Fibroblast of lung (primary cell): ENCODE results near the gene NECTIN1. TPM values are rescaled to one million over a fixed set of nuclear protein-coding genes. Genes with fewer than 3 reads are reported as not detected.

Source experiments
- DNase-seq, 2 donors: peaks; one replicate each; pipeline versions ENCODE4 v3.0.0 to v3.0.0-alpha.2; 2010; ENCODE audit warnings: low read depth in 2 of 2
- H2AFZ ChIP-seq: 2 replicates; pipeline ENCODE4 v1.5.1; 2012; ENCODE audit warnings: low read length, control low read depth, inconsistent platforms
- H3K27ac ChIP-seq: 2 replicates; pipeline ENCODE4 v1.5.1; 2011; ENCODE audit warnings: low read length, control low read depth; ENCODE audit not compliant: insufficient read depth
- H3K27me3 ChIP-seq: 2 replicates; pipeline ENCODE4 v1.5.1; 2011; ENCODE audit warnings: mild to moderate bottlenecking, low read length; ENCODE audit not compliant: control insufficient read depth, insufficient read depth
- H3K36me3 ChIP-seq: 2 replicates; pipeline ENCODE4 v1.5.1; 2011; ENCODE audit warnings: low read length; ENCODE audit not compliant: control insufficient read depth, insufficient read depth
- H3K4me1 ChIP-seq: 2 replicates; pipeline ENCODE4 v1.5.1; 2011; ENCODE audit warnings: low read length; ENCODE audit not compliant: control insufficient read depth, insufficient read depth; ENCODE audit errors: extremely low read depth
- H3K4me2 ChIP-seq: 2 replicates; pipeline ENCODE4 v1.5.1; 2011; ENCODE audit warnings: low read length, control low read depth; ENCODE audit not compliant: insufficient read depth; ENCODE audit errors: extremely low read depth
- H3K4me3 ChIP-seq, 4 experiments: fragments of 200-600 bp in 1 of 4; sonication (generic) in 1 of 4; replicated peaks in 1 of 4; 2 replicates each; pipeline ENCODE4 v1.5.1; 2011 to 2016; ENCODE audit warnings: low read length in 4 of 4, low read depth in 3 of 4, mild to moderate bottlenecking in 3 of 4, control low read depth in 2 of 4, inconsistent platforms in 1 of 4, mixed read lengths in 1 of 4; ENCODE audit not compliant: insufficient read depth in 1 of 4; ENCODE audit errors: control extremely low read depth in 1 of 4
- H3K79me2 ChIP-seq: 2 replicates; pipeline ENCODE4 v1.5.1; 2012; ENCODE audit warnings: mild to moderate bottlenecking, low read length, inconsistent platforms; ENCODE audit not compliant: control insufficient read depth, insufficient read depth
- H3K9ac ChIP-seq: 2 replicates; pipeline ENCODE4 v1.5.1; 2011; ENCODE audit warnings: mild to moderate bottlenecking, low read length, control low read depth; ENCODE audit not compliant: insufficient read depth
- H3K9me3 ChIP-seq: 2 replicates; pipeline ENCODE4 v1.5.1; 2012; ENCODE audit warnings: low read depth, low read length; ENCODE audit not compliant: control insufficient read depth, insufficient read depth
- H4K20me1 ChIP-seq: 2 replicates; pipeline ENCODE4 v1.5.1; 2011; ENCODE audit warnings: low read length; ENCODE audit not compliant: control insufficient read depth, insufficient read depth; ENCODE audit errors: extremely low read depth
- EZH2 ChIP-seq: IDR thresholded peaks from 2 replicates; pipeline ENCODE4 v1.5.1; 2012; ENCODE audit warnings: low read length, control low read depth, mild to moderate bottlenecking; ENCODE audit errors: missing control alignments
- polyA plus RNA-seq, 2 donors: library from polyadenylated mRNA; depleted of rRNA in 1 of 2; stranded (reverse) in 1 of 2; unstranded in 1 of 2; fragments of >200 nt; gene quantifications; 2 replicates each; pipeline ENCODE4 v1.2.1, GENCODE V29; 2011 to 2012; ENCODE audit warnings: missing spikeins in 1 of 2
- total RNA-seq: library from RNA; depleted of rRNA; stranded (reverse); fragments of >200 nt; gene quantifications from 2 replicates; pipeline ENCODE4 v1.2.1, GENCODE V29; 2014
- TF ChIP-seq, protein P1 (sequence below), 2 donors: IDR thresholded peaks in 1 of 2; conservative IDR thresholded peaks in 1 of 2; 1 replicate in 1 of 2; 2 replicates in 1 of 2; pipeline ENCODE4 v1.5.1; 2011 to 2012; ENCODE audit warnings: low read length in 2 of 2, control low read depth in 1 of 2, inconsistent platforms in 1 of 2, low read depth in 1 of 2, mild to moderate bottlenecking in 1 of 2

The NECTIN1 gene
- total and polyA plus RNA-seq, 2 donors (not counting 1 experiment from before 2014, with no cell fraction given) = 2.0 to 2.8 TPM

DNA sequence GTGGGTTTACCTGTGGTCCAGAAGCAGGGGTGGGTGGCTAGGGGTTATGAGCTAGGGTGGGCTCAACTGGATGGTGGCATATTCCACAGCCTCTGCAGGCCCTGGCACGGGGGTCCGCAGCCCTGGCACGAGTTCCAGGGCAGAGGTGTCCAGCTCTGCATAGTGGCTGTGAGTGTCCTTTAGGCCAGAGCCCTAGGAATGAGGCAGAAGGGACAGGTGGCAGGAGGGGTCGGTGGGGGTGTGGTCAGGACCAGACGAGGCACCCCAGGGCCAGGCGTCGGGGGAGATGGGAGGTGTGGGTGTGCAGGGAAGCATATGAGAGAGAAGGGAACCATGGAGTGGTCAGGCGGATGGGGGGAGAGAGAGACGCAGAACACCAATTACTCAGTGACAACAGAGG, 99.9 kb downstream of the NECTIN1 start:
- peaks cover 4% of the 10 kb centered on the region for H3K27me3 ChIP-seq
- H4K20me1 ChIP-seq = no peaks in the 10 kb centered on the region
- no peak overlapping the region for H3K9ac ChIP-seq
- H3K79me2 ChIP-seq = no peaks in the 10 kb centered on the region
- H3K4me1 ChIP-seq = peaks cover 4% of the 10 kb centered on the region
- no peak overlapping the region for H3K4me3 ChIP-seq
- no peak overlapping the region for H3K4me2 ChIP-seq
- H3K27ac ChIP-seq = no peak overlapping the region
- H2AFZ ChIP-seq = no peak overlapping the region
- no peak for TF ChIP-seq EZH2
- TF ChIP-seq, protein P1, sequence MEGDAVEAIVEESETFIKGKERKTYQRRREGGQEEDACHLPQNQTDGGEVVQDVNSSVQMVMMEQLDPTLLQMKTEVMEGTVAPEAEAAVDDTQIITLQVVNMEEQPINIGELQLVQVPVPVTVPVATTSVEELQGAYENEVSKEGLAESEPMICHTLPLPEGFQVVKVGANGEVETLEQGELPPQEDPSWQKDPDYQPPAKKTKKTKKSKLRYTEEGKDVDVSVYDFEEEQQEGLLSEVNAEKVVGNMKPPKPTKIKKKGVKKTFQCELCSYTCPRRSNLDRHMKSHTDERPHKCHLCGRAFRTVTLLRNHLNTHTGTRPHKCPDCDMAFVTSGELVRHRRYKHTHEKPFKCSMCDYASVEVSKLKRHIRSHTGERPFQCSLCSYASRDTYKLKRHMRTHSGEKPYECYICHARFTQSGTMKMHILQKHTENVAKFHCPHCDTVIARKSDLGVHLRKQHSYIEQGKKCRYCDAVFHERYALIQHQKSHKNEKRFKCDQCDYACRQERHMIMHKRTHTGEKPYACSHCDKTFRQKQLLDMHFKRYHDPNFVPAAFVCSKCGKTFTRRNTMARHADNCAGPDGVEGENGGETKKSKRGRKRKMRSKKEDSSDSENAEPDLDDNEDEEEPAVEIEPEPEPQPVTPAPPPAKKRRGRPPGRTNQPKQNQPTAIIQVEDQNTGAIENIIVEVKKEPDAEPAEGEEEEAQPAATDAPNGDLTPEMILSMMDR (conservative IDR thresholded peaks at IDR 0.05 in 1 of 2, IDR thresholded peaks at IDR 0.05 in 1 of 2; ENCODE audit: low read depth in 1 of 2, low read length in 2 of 2) = no peak
- no peak for DNase-seq
- H3K9me3 ChIP-seq = no peaks in the 10 kb centered on the region
- H3K36me3 ChIP-seq = no peaks in the 10 kb centered on the region

DNA sequence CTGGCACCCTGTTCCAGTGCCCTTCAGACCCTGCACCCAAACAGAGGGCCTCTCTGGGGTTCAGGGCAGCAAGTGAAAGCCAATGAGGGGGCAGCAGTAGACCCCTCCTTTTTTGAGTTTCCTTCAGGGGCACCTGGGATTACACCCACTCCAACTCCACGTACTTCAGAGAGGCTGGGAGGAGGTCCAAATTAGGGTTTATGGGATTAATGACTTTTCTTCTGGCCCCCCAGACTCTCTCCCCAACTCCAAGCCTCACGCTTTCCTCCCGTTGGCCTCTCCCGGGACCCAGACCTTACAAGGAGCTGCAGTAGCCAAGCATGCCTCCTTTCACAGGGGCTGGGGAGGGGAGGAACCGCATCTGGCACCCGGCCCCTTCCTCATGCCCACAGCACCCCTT, 101.7 kb downstream of the NECTIN1 start:
- H4K20me1 ChIP-seq = no peaks in the 10 kb centered on the region
- H2AFZ ChIP-seq = no peak overlapping the region
- no peak for DNase-seq
- peaks cover 4% of the 10 kb centered on the region for H3K4me1 ChIP-seq
- no peak overlapping the region for H3K9ac ChIP-seq
- peaks cover 4% of the 10 kb centered on the region for H3K27me3 ChIP-seq
- no peaks in the 10 kb centered on the region for H3K79me2 ChIP-seq
- H3K36me3 ChIP-seq = no peaks in the 10 kb centered on the region
- no peak overlapping the region for H3K4me3 ChIP-seq
- no peaks in the 10 kb centered on the region for H3K9me3 ChIP-seq
- TF ChIP-seq EZH2 = no peak
- TF ChIP-seq, protein P1 (conservative IDR thresholded peaks at IDR 0.05 in 1 of 2, IDR thresholded peaks at IDR 0.05 in 1 of 2; ENCODE audit: low read depth in 1 of 2, low read length in 2 of 2) = no peak
- no peak overlapping the region for H3K4me2 ChIP-seq
- H3K27ac ChIP-seq = no peak overlapping the region

DNA sequence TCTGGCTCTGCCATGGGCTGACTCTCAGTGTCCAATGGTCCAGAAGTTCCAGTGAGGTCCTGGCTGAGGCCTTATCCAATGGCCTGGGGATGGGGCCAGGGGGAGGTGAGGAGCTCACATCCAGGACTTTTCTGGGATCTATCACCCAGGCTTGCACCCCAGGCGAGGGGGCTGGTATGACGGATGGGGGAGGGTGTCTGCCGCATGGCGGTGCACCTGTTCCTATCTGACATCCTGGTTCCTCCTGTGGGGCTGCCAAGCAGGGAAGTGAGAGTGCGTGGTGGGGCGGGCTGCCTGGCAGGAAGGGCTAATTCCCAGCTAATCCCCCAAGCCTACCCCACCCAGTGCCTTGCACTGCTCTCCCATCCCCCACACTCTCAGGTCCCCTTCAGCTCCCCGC, 102.1 kb downstream of the NECTIN1 start:
- Histone ChIP-seq H3K9me3 (no peaks in the 10 kb centered on the region), H2AFZ (no peak overlapping the region)

More for the DNA sequence above, 102.1 kb downstream of the NECTIN1 start:
- no peak overlapping the region for H3K4me3 ChIP-seq
- H3K27me3 ChIP-seq = peaks cover 4% of the 10 kb centered on the region
- H3K79me2 ChIP-seq = no peaks in the 10 kb centered on the region
- no peak overlapping the region for H3K9ac ChIP-seq
- TF ChIP-seq, protein P1 (conservative IDR thresholded peaks at IDR 0.05 in 1 of 2, IDR thresholded peaks at IDR 0.05 in 1 of 2; ENCODE audit: low read depth in 1 of 2, low read length in 2 of 2) = no peak
- no peak for TF ChIP-seq EZH2
- H3K4me2 ChIP-seq = no peak overlapping the region
- no peak overlapping the region for H3K27ac ChIP-seq
- H3K4me1 ChIP-seq = peaks cover 4% of the 10 kb centered on the region
- DNase-seq = no peak
- no peaks in the 10 kb centered on the region for H4K20me1 ChIP-seq
- no peaks in the 10 kb centered on the region for H3K36me3 ChIP-seq
